PC-3 (cell line): ENCODE results near the gene EYS. TPM values are rescaled to one million over a fixed set of nuclear protein-coding genes. Genes with fewer than 3 reads are reported as not detected.

Experiments used
- ATAC-seq: fragments of 200-7000 bp; cut with Tn5 transposase; 2 replicates; pipeline ENCODE4 v1.9.1; 2020; ENCODE audit warnings: mild to moderate bottlenecking, moderate library complexity
- BruUV-seq: library from RNA; stranded (reverse); fragments of 400-500 nt; replicated peaks from 2 replicates; lab custom pipeline; 2021; lab: Mats Ljungman, UMichigan
- CTCF ChIA-PET: fragments of 300-600 bp; sonication (Branson Sonifier 250); formaldehyde crosslinking; loops from one replicate; lab custom pipeline; 2022; ENCODE audit warnings: antibody characterized with exemption; lab: Charles Lee
- POLR2A ChIA-PET: fragments of 300-600 bp; sonication (Branson Sonifier 250); formaldehyde crosslinking; loops from one replicate; lab custom pipeline; 2022; ENCODE audit warnings: antibody characterized with exemption; ENCODE audit not compliant: unreplicated experiment; lab: Charles Lee
- DNase-seq: peaks from one replicate; pipeline ENCODE4 v3.0.0-alpha.2; 2015
- H2AFZ ChIP-seq: fragments of 300-600 bp; sonication (generic); 2 replicates; pipeline ENCODE4 v1.6.0; 2016; ENCODE audit warnings: antibody characterized with exemption, low read length
- H3F3A ChIP-seq: fragments of 300-600 bp; sonication (generic); one replicate; pipeline ENCODE4 v1.6.0; 2017; ENCODE audit warnings: antibody characterized with exemption, low read length, control low read depth, mild to moderate bottlenecking; ENCODE audit not compliant: unreplicated experiment
- H3K27ac ChIP-seq: fragments of 300-600 bp; sonication (generic); 2 replicates; pipeline ENCODE4 v1.5.1; 2016; ENCODE audit warnings: mild to moderate bottlenecking, low read length
- H3K27me3 ChIP-seq: fragments of 300-600 bp; sonication (generic); 2 replicates; pipeline ENCODE4 v1.6.1; 2016; ENCODE audit warnings: low read length, mixed read lengths
- H3K36me3 ChIP-seq: fragments of 300-600 bp; sonication (generic); 2 replicates; pipeline ENCODE4 v1.6.1; 2016; ENCODE audit warnings: low read depth, mixed run types, low read length, mixed read lengths
- H3K4me1 ChIP-seq: fragments of 300-600 bp; sonication (generic); 2 replicates; pipeline ENCODE4 v1.5.1; 2016; ENCODE audit warnings: low read length; ENCODE audit not compliant: insufficient read depth
- H3K4me2 ChIP-seq: fragments of 300-600 bp; sonication (generic); 2 replicates; pipeline ENCODE4 v1.6.0; 2016; ENCODE audit warnings: low read length
- H3K4me3 ChIP-seq: fragments of 300-600 bp; sonication (generic); 2 replicates; pipeline ENCODE4 v1.5.1; 2016; ENCODE audit warnings: mild to moderate bottlenecking, low read length, mixed read lengths
- H3K79me2 ChIP-seq: fragments of 300-600 bp; sonication (generic); 2 replicates; pipeline ENCODE4 v1.6.1; 2017; ENCODE audit warnings: low read length, mixed read lengths
- H3K9ac ChIP-seq: fragments of 300-600 bp; sonication (generic); 2 replicates; pipeline ENCODE4 v1.6.0; 2016; ENCODE audit warnings: mild to moderate bottlenecking, low read length
- H3K9me2 ChIP-seq: fragments of 300-600 bp; sonication (generic); replicated peaks from 2 replicates; pipeline ENCODE4 v1.6.1; 2016; ENCODE audit warnings: mixed run types, low read length, mixed read lengths
- H3K9me3 ChIP-seq: fragments of 300-600 bp; sonication (generic); 2 replicates; pipeline ENCODE4 v1.6.1; 2016; ENCODE audit warnings: low read length, mixed read lengths
- H4K20me1 ChIP-seq: fragments of 300-600 bp; sonication (generic); 2 replicates; pipeline ENCODE4 v1.6.1; 2016; ENCODE audit warnings: low read length, mixed read lengths
- EZH2 ChIP-seq: fragments of 300-600 bp; sonication (generic); IDR thresholded peaks from one replicate; pipeline ENCODE4 v1.6.1; 2017; ENCODE audit warnings: antibody characterized with exemption, mild to moderate bottlenecking, low read length; ENCODE audit not compliant: unreplicated experiment
- EZH2phosphoT487 ChIP-seq: fragments of 300-600 bp; sonication (generic); IDR thresholded peaks from 2 replicates; pipeline ENCODE4 v1.6.1; 2018; ENCODE audit warnings: mild to moderate bottlenecking, antibody characterized with exemption, low read length, borderline replicate concordance
- intact Hi-C: fragments of 100-400 bp; cut with micrococcal nuclease; formaldehyde crosslinking; loops from 2 replicates; pipeline ENCODE4 v1.9.0; 2023
- total RNA-seq: library from RNA; depleted of rRNA; stranded (reverse); fragments of >200 nt; gene quantifications from 2 replicates; pipeline ENCODE4 v1.2.3, GENCODE V29; 2014
- TF ChIP-seq, protein P1 (sequence below): fragments of 300-600 bp; sonication (generic); conservative IDR thresholded peaks from 2 replicates; pipeline ENCODE4 v1.5.1; 2017; ENCODE audit warnings: antibody characterized with exemption, low read depth, mild to moderate bottlenecking, low read length

The EYS gene
- total RNA-seq, 1 experiment from 2014 or later, result 0.07 TPM

DNA sequence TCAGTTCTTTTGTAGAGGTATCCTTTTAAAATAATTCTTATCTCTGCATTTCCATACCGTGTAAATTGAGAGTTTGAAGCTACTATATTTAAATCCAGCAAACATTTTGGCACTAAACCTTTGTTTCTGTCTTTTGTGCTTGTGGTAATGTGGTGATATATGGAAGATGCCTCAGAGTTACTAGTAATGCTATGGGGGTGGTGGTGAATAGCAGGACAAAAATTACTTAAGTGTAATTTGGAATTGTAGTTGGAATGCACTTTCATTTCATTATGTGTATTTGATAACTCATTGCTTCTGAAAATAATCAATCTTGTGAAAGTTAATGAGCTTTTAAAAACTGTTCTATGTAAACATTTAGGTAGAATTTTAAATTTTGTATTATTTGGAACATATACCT is 1666.9 kb downstream of the EYS start:
- Histone ChIP-seq H3K27ac (no peak overlapping the region), H2AFZ (no peak overlapping the region), H3K4me1 (peaks cover 11% of the 10 kb centered on the region; the same call in 1 of the 2 replicates), H3K9ac (no peak overlapping the region), H3K4me3 (no peak overlapping the region), H3F3A (no peaks in the 10 kb centered on the region), H3K36me3 (no peaks in the 10 kb centered on the region), H3K9me3 (no peaks in the 10 kb centered on the region), H3K4me2 (no peak overlapping the region), H3K9me2 (no peaks in the 10 kb centered on the region), H4K20me1 (no peaks in the 10 kb centered on the region), H3K79me2 (no peaks in the 10 kb centered on the region), H3K27me3 (no peaks in the 10 kb centered on the region)
- TF ChIP-seq, protein P1, sequence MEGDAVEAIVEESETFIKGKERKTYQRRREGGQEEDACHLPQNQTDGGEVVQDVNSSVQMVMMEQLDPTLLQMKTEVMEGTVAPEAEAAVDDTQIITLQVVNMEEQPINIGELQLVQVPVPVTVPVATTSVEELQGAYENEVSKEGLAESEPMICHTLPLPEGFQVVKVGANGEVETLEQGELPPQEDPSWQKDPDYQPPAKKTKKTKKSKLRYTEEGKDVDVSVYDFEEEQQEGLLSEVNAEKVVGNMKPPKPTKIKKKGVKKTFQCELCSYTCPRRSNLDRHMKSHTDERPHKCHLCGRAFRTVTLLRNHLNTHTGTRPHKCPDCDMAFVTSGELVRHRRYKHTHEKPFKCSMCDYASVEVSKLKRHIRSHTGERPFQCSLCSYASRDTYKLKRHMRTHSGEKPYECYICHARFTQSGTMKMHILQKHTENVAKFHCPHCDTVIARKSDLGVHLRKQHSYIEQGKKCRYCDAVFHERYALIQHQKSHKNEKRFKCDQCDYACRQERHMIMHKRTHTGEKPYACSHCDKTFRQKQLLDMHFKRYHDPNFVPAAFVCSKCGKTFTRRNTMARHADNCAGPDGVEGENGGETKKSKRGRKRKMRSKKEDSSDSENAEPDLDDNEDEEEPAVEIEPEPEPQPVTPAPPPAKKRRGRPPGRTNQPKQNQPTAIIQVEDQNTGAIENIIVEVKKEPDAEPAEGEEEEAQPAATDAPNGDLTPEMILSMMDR, result no peak
- TF ChIP-seq EZH2 (no peak), EZH2phosphoT487 (no peak)
- DNase-seq, result no peak
- ATAC-seq, result no peak
- CTCF ChIA-PET, result no interaction called here
- BruUV-seq, result no TSS peak
- POLR2A ChIA-PET, result no interaction called here
- intact Hi-C loops, result no loop called here

GRCh38 chr6:64037427-64037826 is 1669.6 kb downstream of the EYS start:
- TF ChIP-seq, protein P1, result no peak
- TF ChIP-seq EZH2phosphoT487 (no peak), EZH2 (no peak)
- H2AFZ ChIP-seq, result no peak overlapping the region
- no peaks in the 10 kb centered on the region for H4K20me1 ChIP-seq
- no peaks in the 10 kb centered on the region for H3K27me3 ChIP-seq
- no peaks in the 10 kb centered on the region for H3F3A ChIP-seq
- CTCF ChIA-PET, result no interaction called here
- no peaks in the 10 kb centered on the region for H3K9me2 ChIP-seq
- H3K4me3 ChIP-seq, result no peak overlapping the region
- no peaks in the 10 kb centered on the region for H3K36me3 ChIP-seq
- ATAC-seq (no peak), DNase-seq (no peak)
- no peaks in the 10 kb centered on the region for H3K9me3 ChIP-seq
- POLR2A ChIA-PET, result no interaction called here
- BruUV-seq, result no TSS peak
- intact Hi-C loops, result no loop called here
- H3K79me2 ChIP-seq, result no peaks in the 10 kb centered on the region
- H3K4me2 ChIP-seq, result no peak overlapping the region
- H3K27ac ChIP-seq, result no peak overlapping the region
- H3K4me1 ChIP-seq, result peaks cover 13% of the 10 kb centered on the region; the same call in 1 of the 2 replicates
- no peak overlapping the region for H3K9ac ChIP-seq

GRCh38 chr6:64034910-64035655 is 1671.9 kb downstream of the EYS start:
- Histone ChIP-seq H3F3A (no peaks in the 10 kb centered on the region), H3K79me2 (no peaks in the 10 kb centered on the region), H3K9ac (no peak overlapping the region), H4K20me1 (no peaks in the 10 kb centered on the region), H3K36me3 (no peaks in the 10 kb centered on the region), H3K27me3 (no peaks in the 10 kb centered on the region), H3K9me3 (no peaks in the 10 kb centered on the region), H3K27ac (no peak overlapping the region), H3K4me3 (no peak overlapping the region), H3K4me1 (peaks cover 13% of the 10 kb centered on the region; the same call in 1 of the 2 replicates), H2AFZ (no peak overlapping the region), H3K4me2 (no peak overlapping the region), H3K9me2 (no peaks in the 10 kb centered on the region)
- DNase-seq (peak; percentile 65), ATAC-seq (peak; percentile 90)
- BruUV-seq, result no TSS peak
- TF ChIP-seq EZH2 (no peak), EZH2phosphoT487 (no peak)
- TF ChIP-seq, protein P1, result no peak
- POLR2A ChIA-PET, result no interaction called here
- intact Hi-C loops, result no loop called here
- CTCF ChIA-PET, result no interaction called here
